ENCODE measurements around the gene DLX3. TPM values are rescaled to one million over a fixed set of nuclear protein-coding genes. Genes with fewer than 3 reads are reported as not detected.

DLX3 gene
- not detected in 2 replicates for total RNA-seq (ENCODE audit: low replicate concordance)

DNA sequence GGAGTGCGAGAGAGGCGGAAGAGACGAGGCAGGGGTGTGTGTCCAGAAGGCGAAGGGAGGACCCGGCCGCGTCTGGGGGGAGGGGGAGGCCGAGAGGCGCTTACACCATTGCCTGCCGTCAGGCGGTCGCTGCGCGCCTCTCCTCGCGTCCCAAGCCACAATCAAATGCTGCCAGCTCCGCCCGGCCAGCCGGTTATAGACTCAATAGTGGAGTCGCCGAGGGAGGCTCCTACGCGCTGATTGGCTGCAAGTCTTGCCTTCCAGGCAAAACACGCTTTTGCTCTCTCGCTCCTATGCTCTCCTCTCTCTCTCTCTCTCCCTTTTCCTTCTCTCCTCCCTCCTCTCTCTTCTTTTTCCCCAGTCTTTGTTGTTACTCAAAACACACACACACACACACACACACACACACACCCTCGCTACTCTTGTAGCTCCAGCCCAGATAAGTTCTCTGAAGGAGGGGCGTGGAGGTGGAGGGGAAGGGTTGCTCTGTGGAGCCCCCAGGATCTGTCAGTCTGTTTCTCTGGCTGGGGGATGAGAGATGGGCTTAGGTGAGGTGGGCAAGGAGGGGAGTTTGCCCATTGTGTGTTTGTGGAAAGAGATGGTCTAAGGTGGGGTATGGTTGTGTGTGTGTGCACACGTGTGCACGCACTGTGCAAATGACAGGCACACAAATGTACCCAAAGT is at the start of gene DLX3:
Gene DLX3 (minus strand): TSS at position 170 of the 684 bp plus-strand sequence. CDS start 226 bp downstream, outside the sequence.

GRCh38 chr17:49969134-49969759 is 25.8 kb downstream of the DLX3 start, which contains the start of gene DLX4:
Gene DLX4, plus strand, starts transcription at chr17:49969190. Its CDS starts 279 bp downstream, at chr17:49969469.

Other genes with a start within 250 kb of the DLX3 start
- 2.1 TPM in 2 replicates for gene FAM117A, start 231.1 kb downstream of the DLX3 start, total RNA-seq (ENCODE audit: low replicate concordance)
- gene KAT7, start 206.5 kb downstream of the DLX3 start, total RNA-seq (ENCODE audit: low replicate concordance), result 15.1 and 21.4 TPM in 2 replicates
- not detected in 2 replicates for gene TAC4, start 147.2 kb downstream of the DLX3 start, total RNA-seq (ENCODE audit: low replicate concordance)
- not detected in 2 replicates for gene DLX4, start 26.0 kb downstream of the DLX3 start, total RNA-seq (ENCODE audit: low replicate concordance)
- 38.4 and 269 TPM in 2 replicates for gene ITGA3, start 60.9 kb upstream of the DLX3 start, total RNA-seq (ENCODE audit: low replicate concordance)
- 18.3 and 42.1 TPM in 2 replicates for gene PDK2, start 100.1 kb upstream of the DLX3 start, total RNA-seq (ENCODE audit: low replicate concordance)
- gene SAMD14, start 134.9 kb upstream of the DLX3 start, total RNA-seq (ENCODE audit: low replicate concordance), result 0.35 and 2.2 TPM in 2 replicates
- gene PPP1R9B, start 155.5 kb upstream of the DLX3 start, total RNA-seq (ENCODE audit: low replicate concordance), result 40.7 and 54.1 TPM in 2 replicates
- gene SGCA, start 170.8 kb upstream of the DLX3 start, total RNA-seq (ENCODE audit: low replicate concordance), result 1.8 and 8.4 TPM in 2 replicates
- gene COL1A1, start 206.4 kb upstream of the DLX3 start, total RNA-seq (ENCODE audit: low replicate concordance), result 1,618 and 2,280 TPM in 2 replicates

Measured in smooth muscle cell of the coronary artery (primary cell).